NCI-H1694 treated with DMSO at 0.1 percent for 48 hours (cell line): ENCODE data around the gene GRID1.

Experiments used
- DNase-seq: peaks from one replicate; lab custom pipeline; 2025; lab: John Stamatoyannopoulos, UW

The GRID1 gene

DNA sequence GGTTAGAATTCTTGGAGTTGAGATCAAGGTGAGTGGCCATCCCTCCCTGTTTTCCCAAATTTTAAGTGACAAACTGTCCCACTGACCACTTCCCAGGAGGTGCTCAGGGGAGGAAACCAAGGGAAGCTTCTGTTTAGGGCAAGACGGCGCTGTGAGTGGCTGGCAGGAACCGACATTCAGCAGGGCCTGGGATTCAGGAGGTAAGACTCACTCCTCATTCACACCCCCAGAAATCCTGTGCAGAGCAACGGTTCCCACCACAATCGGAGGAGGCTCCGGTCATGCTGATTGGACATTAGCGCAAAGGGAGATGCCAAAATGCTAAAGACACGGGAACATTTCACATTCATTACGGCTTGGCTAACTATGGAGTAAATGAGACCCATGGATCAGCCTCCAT, 200.9 kb downstream of the GRID1 start:
- no peak for DNase-seq

DNA sequence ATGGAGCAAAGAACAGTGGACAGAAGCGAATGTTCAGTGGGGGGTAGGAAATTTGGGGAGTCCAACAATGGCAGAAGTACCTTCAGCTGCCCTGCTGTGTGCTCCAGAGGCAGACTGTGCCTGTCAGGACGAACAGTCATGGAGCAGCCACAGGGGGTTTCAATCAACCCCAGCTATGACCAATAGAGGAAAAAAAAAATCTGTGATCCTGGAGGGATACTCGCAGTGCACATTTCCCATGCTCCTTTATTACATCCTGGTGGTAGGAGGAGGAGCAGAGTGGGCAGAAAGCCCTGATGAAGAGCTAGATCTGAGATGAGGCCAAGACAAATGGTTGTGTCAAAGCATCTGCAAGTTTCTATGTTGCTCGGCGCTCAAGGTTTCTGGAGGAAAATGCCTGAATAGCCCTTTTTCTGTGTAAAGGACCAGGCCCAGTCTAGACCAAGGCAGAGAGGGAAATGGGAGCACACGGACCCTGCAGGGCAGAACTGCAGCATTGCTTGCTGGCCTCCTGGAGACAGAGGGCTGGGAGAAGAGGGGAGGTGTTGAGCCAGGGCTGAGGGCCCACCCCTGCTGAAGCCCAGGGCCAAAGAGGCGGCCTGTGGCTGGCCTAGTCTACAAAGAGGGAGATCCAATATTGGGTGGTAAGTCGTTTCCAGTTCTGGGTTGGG, 201.5 kb downstream of the GRID1 start:
- DNase-seq, result no peak

DNA sequence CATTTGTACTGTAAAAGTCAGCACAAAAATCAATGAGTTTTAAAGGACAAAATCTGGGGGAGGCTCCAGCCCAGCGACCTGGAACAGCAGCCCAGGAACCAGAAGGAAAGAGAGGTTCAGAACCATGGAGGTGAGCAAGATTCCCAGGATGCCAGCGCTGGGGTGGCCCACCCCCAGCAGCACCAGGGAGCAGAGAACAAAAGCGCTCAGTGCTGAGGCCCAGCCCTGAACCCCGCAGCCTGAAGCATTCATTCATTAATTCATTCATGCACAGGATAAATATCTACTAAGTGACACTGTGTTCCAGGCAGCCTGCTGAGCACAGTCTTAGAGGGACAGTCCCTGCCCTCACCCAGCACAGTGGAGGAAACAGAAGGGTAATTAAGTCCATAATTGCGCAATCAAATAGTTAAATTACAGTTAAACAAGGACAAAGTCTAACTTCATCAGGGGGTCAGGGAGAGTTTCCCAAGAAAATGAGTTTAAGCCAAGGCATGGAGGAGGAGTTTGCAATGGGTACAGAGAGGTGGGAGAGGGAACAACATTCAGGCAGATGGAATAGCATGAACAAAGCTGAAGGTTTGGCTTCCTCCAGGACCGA, 202.3 kb downstream of the GRID1 start:
- no peak for DNase-seq

DNA sequence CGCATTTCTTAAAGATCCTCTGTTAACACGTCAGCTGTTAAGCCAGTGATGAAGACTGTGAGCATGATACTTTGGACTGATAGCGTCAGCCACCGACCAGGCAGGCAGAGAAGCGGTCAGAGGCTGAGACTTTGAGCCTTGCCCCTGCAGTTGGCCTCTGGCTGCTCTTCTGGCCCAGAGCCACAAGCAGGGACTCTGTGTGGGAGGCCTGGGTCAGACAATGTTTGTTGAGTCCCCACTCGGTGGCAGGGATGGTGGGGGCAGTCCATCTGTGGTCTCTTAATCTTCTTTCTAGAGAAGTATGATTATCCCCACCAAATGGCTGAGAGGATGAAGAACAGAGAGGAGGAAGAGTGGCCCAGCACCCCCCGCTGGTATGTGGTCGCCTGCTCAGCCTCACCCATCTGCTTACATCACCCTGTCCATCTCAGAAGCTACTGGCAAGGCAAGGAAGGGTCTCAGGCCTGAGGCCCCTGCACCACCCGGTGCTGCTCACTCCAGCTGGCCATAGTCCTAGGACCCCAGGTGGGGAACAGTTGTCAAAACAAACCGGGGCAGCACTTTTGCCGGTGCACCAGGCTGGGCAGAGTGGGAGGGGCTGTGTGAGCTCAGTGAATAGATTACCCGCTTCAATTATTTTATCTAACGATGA, 202.9 kb downstream of the GRID1 start:
- DNase-seq, result no peak

DNA sequence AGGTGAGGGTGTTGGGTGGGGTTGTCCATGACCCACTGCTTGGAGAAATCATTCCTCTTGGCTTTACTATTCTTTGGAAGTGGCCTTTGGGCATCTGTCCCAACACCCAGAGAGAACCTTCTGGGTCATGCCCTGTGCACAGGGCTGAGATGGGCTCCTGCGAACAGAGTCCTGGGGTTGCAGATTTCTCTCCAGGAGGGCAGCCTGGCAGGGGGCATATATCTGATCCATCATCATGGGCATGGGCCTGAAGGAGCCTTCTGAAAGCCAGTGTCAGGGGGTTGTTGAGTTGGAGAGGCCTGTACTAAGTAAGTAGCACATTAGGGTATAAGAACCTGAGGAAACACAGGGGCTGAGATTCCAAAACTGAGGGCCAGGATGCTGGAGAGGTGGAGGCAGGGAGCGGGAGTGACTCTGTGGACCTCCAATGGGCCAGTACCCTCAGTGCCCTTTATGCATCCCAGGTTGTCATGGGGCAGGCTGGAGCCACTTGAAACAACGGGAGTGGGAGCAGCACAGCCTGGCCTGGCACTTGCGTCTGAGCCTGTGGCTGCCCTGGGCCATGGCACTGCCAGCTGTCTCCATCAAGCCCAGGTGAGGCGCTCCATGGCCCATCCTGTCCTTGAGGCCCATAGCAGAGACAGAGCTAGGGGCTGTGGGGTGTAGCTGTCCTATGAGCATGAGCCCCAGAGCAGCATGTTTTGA, 203.7 kb downstream of the GRID1 start:
- no peak for DNase-seq

DNA sequence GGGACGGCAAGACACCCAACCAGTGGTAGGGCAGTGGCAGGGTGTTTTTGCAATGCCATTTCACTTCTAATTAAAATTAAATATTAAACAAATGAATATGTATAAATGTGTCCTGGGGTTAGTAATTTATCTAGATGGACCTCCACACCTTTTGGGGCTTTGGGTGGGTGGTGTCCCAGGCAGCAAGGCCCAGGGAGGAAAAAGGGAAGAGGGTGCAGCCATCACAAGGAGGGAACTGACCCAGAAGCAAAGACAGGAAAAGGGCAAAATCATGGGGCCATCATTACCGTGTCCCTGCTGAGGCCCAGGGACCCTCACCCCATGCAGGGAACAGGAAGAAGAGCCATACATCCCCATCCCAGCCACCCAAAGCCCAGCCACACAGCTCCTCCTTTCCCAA, 204.6 kb downstream of the GRID1 start:
- no peak for DNase-seq

DNA sequence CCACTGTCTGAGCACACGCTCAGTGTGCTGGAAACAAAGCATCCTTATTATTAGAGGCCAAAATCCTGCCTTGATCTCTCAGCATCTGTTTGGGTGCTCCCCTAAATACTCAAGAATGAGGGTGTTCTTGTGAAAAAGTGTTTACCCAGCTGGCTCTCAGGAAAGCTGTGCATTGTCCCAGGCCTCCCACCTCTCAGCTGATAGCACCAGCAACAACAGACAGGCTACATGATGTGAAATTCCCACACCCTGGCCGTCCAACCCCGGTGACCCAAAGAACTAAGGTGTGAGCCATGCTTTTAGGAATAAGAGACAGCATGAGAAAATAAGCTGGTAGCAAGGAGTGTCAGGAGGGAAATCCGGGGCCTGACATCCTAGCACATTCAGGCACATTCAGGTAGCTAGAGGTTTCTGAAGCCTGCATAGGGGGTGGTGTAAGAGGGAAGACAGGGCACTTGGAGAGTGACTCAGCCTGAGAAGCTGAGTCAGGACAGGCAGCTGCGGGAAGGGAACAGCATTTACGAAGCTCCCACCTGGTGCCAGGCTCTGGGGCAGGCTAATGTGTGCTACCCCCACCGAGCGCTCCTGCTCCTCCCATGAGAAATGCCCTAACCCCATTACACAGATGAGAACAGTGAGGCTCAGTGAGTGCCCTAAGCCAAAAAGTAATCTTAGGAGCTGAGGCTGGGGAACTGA, 205.6 kb downstream of the GRID1 start:
- no peak for DNase-seq

DNA sequence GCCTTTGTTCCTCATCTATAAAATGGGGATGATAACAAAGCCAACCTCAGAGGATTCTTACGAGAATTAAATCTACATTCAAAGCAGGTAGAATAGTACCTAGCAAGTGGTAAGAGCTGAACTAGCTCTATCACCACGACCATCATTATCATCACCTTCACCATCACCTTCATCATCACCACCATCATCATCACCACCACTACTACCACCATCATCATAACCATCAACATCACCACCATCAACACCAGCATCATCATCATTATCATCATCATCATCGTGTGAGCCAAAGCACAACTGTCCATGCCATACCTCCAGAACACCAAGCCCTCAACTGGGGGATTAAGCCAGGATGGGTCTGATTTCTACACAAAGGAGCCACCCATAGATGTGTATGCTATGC, 206.8 kb downstream of the GRID1 start:
- DNase-seq, result no peak

DNA sequence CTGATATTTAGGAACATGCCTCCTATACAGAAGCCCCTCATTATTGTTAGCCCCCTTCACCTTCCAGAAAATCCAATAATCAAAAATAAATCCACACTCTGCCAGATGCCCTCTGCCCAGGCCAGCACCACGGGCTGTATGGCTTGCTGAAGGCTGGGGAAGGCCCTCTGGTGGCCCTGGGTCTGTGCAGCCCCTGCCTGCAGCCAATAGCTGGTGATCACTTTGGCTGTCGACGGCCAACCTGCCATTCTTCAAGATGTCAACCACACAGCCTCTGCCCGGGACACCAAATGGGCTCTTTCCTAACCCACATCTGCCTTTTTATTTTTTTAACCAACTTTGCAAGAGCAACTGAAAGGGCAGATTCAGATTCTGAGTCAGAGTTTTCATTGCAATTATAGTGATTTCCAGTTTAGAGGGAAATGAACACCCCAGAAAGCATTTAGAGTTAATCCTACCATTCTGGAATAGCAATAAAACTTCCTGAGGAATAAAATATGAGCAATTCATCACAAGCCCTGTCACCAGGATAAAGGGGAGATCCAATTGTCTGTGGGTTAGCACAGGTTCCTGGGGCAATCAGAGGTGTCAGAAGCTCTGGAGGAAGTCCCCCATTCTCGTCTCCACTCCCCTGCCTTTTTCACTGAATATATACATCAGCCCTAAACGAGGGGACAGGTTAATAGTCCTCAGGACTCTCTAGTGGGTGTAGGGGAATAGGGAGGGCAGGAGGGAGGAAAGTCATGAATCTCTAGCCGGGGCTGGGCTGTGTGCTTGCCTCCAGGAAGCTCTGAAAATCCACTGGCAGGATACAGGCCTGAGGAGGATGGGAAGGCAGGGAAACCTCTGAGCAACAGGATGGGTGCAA, 211.3 kb downstream of the GRID1 start:
- DNase-seq, result no peak

DNA sequence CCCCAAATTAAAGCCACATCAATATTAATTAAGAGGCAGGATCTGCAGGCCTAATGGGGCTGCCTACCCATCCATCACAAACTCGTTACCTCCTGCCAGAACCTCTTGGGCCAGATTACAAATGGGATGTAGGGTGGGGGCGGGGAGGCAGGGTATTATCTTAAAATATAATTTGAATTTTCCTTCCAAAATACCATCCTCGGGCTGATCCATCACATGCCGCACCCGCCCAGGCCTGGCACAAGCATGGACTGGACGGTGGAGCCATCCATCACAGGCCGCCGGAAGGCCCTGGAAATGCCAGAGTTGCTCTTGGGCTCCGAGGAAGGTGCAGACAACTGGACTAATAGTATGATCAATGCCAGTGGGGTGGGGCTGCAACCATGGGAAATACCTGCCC, 212.8 kb downstream of the GRID1 start:
- DNase-seq, result no peak

DNA sequence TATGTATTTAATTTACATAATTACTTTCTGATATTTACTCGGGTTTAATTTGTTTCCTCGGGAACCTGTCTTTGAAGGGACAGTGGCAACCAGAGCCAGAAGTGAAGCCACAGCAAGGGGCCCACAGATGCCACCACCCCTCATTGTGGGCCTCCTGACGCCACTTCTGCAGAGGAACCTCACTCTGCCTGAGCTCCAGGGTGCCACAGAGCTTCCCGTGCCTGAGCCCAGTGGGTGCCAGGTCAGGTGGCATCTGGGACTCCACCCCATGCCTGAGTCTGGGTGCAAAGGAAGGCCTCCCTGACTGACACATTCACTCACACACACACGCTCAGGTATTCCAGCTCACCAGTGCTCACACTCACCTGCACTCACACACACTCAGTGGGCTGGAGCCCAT, 213.7 kb downstream of the GRID1 start:
- no peak for DNase-seq

DNA sequence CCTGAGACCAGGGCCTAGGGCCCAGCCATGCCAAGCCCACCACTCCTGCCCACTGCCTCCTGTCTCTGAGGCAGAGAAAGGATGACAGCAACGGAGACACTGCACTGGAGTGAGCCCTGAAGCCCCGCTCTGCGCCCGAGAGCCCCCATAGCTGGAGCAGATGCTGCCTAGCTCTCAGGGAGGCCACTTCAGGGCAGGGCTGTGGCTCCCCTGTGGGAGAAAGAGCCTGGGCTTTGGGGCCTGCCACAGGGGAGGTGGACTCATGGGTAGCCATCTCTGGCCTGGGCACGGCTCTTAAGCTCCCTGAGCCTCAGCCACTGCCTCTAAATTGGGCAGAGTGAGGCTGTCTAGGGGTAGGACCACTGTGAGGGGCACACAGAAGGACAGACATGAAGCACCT, 214.2 kb downstream of the GRID1 start:
- DNase-seq, result no peak

DNA sequence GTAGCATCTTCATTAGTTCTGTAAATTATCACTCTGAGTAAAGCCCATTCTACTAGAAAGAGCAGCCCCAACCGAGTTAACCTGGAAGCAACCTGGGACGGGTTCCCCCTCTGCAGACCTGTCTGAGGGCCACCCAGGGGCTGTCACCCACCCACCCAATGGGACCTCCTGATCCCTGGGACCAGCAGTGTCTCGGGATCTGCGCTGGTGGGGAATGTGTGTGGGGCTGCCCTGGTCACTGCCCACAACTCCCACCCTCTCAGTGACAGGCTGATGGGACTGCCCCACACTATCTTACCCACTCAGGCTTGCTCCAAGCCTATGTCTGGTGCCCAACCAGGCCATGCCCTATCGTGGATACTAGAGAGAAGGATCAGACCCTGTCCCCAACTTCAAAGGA, 215.0 kb downstream of the GRID1 start:
- no peak for DNase-seq

DNA sequence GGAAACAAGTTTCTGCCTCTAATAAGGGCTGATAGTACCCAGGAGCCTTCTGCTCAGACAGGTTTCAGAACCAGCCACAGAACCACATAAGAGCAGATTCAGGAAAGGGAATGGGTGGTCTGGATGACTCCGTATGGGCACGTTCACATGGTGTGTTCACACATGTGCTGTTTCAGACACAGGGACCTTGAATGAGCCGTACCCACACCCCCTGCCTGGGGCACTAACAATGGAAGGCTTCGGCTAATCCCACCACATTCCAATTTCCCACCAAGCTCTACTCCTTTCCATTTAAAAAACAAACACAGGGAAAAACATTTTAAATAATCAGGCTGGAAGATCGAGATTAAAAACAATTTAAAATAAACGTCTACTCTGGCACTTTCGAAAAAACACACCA, 217.3 kb downstream of the GRID1 start:
- no peak for DNase-seq

DNA sequence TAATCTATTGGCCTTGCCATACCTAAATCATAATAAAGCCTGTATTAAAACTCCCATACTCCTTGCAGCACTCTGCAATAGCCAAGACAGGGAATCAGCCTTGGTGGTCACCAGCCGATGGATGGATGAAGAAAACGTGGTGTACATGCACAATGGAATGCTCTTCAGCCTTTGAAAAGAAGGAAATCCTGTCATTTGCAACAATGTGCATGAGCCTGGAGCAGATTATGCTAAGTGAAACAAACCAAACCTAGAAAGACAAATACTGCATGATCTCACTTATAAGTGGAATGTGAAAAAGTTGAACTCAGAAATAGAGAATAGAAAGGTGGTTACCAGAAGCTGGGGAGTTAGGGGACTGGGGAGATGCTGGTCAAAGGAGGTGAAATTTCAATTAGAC, 218.5 kb downstream of the GRID1 start:
- no peak for DNase-seq

DNA sequence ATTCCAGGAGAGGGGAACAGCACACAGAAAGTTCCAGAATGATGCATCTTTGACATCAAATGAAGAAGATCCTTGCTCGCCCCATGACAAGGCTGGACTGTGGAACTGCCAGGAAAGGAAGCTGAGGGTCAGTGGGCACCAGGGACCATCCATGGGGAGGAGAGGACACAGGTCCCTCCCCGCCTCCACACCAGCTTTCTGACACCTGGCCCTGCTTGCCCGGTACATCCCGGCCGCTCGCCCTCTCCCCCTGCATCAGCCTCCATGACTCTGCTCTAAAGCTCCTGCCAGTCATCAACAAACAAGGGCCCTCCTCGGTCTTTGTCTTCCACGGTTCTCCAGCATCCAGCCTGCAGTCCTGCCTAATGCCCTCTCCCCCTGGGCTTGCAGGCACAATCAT, 222.3 kb downstream of the GRID1 start:
- DNase-seq, result no peak

DNA sequence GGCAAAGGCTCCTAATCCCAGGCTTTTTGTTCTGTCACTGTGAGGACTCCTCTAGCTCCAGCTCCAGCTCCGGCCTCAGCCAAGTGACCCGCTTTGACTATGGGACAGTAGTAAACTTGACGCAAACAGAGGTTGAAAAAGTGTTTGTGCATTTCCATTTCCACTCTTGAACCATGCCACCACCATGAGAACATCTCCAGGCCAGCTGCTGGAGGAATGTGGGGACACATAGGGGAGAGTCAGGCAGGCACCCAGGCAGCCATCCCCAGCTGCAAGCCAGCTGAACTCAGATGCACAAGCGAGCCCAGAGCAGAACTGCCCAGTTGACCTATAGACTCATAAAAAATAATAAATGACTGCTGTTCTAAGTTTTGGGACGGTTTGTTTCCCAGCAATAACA, 224.7 kb downstream of the GRID1 start:
- no peak for DNase-seq

DNA sequence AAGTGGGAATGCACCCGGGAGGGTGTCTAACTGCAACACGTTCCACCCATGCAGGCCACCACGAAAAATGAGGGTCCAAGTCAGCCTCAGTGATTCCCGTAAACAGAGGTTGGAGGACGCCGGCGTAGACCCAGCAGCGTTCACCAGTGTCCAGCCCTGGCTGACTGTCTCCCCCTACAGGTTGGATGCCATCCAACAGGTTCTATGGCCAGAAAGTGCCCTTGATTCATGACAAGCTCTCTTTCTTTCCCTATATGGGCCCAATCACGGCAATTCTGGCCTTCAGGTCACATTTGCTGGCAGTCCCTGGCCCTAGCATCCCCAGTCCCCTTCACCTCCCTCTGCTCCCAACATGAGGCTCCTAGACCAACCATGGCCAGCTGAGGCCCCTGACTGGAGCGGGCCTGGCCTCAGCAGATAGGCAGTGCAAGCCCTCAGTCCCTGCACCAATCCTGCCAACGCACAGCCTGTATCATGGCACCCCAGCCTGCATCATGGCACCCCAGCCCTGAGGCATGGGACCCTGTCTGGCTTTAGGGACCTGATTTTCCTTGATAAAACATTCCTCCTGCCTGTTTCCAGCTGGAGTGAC, 227.4 kb downstream of the GRID1 start:
- DNase-seq, result no peak

DNA sequence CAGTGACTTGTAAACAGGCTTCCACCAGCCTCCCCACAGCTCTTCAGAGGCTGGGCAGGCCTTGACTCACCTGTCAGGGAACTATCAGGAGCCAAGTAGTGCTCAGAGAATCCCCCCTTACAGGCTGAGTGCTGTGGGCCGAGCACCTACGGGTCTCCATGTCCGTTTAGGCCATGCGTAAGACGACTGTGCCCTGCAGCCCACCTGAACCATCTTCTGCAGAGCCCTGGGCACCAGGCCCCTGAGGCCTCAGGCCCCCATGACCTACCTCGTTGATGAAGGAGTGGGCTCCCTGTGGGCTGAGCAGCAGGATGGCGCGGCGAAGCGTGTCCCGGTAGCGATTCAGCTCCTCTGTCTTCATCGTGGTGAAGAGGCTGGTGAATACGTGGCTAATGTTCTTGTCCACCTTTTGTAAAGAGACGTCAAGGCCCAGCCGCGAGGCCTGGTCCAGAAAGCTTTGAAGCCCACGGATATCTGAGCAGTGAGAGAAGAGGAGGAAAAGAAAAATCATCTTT, 228.0 kb downstream of the GRID1 start:
- no peak for DNase-seq

DNA sequence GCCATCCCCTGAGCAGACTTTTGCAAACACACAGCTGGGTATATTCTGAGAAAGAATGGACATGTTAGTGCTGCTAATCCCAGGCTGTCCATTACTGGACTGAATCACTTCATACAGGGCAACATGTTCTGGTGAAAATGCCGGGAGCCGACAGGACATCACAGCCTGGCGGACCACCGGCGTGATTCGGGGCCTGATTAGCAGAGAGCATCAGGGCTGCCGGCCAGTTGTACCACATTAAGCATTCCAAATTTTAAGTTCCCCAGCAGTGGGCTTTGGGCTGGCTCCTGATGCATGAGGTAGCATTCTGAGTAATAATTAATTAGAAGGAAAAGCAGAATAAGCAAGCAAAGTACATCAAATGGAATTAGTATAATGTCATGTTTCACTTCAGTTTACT, 229.0 kb downstream of the GRID1 start:
- DNase-seq, result no peak

DNA sequence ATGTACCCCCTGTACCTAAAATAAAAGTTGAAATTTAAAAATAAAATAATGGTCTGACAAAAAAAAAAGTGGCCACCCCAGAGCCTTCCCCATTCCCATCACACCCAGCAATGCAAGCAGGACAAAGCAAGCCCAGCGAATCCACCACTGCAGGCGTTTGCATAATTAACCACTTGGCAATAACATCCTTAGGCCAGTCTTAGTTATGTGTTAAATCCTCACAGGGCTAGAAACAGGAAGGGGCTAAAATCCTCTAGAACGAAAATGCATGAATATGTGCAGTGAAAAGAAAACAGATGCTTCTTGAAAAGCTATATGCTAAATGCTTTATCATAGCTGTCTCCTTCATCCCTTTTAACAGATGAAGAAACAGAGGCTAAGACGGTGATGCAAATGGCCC, 229.7 kb downstream of the GRID1 start:
- no peak for DNase-seq
